ENCODE results near the gene NTNG1. TPM values are rescaled to one million over a fixed set of nuclear protein-coding genes. Genes with fewer than 3 reads are reported as not detected.
A peak's percentile ranks its signal among the peaks of the same experiment; 100 is the strongest.
"Not testable (repeated sequence)": the region's sequence is repeated elsewhere in the genome, so short reads cannot be mapped to it uniquely, and the experiment has no call there.

NTNG1 gene
- 10 to 100 TPM in 1 of 2 donors, 1 to 10 TPM in 1; 6.9 to 26.7 TPM for total RNA-seq
- under 1 TPM; 0.72 to 0.83 TPM for polyA plus RNA-seq
- long read RNA-seq, donor 1, partial matches to known transcripts, result 0 of 1 reads
- long read RNA-seq, donor 1, other reads (novel, unspliced or antisense), result 0 of 1 reads
- long read RNA-seq, donor 2, partial matches to known transcripts, result 5 of 5 reads
- long read RNA-seq, donor 2, other reads (novel, unspliced or antisense), result 0 of 5 reads
- long read RNA-seq, donor 3, full-length matches to known transcripts, result 1 of 8 reads
- long read RNA-seq, donor 3, partial matches to known transcripts, result 7 of 8 reads
- long read RNA-seq, donor 3, other reads (novel, unspliced or antisense), result 0 of 8 reads
- long read RNA-seq, donor 4, partial matches to known transcripts, result 0 of 3 reads
- long read RNA-seq, donor 4, other reads (novel, unspliced or antisense), result 0 of 3 reads
- long read RNA-seq, donor 5, full-length matches to known transcripts, result 2 of 2 reads
- long read RNA-seq, donor 5, partial matches to known transcripts, result 0 of 2 reads
- long read RNA-seq, donor 5, other reads (novel, unspliced or antisense), result 0 of 2 reads

GRCh38 chr1:107140703-107141490, at the start of gene NTNG1:
Gene NTNG1, plus strand, starts transcription at chr1:107141039.
- H3K9me3 ChIP-seq (ENCODE audit: control insufficient read depth in 4 of 4, insufficient read depth in 3 of 4, low read length in 3 of 4), result peaks cover 0 to 4% (median 0%) of the 10 kb centered on the region in 4 donors
- peaks cover 0 to 24% (median 6%) of the 10 kb centered on the region in 5 donors for H3K4me1 ChIP-seq (ENCODE audit: control insufficient read depth in 5 of 5, insufficient read depth in 5 of 5, low read length in 5 of 5)
- WGBS, 2 donors, result 1 to 2% methylated on average over 29 to 79 of the region's 79 CpGs
- H3K4me3 ChIP-seq, result peak within 1 kb of the TSS; percentile 39
- H3K9ac ChIP-seq (ENCODE audit: insufficient read depth in 1 of 2, low read length in 2 of 2), result peak within 1 kb of the TSS in 1 of 2 donors; percentile 88
- H3K27me3 ChIP-seq (ENCODE audit: control insufficient read depth in 3 of 3, insufficient read depth in 3 of 3, low read length in 2 of 3), result peaks cover 2 to 18% (median 4%) of the 10 kb centered on the region in 3 donors
- H3K27ac ChIP-seq (ENCODE audit: low read depth in 1 of 2, low read length in 1 of 2), result no peak within 1 kb of the TSS
- DNase-seq, result peak; percentile 39 to 47 (median 44)
- TF ChIP-seq CTCF (IDR thresholded peaks at IDR 0.05; ENCODE audit: control extremely low read depth, extremely low read depth), result no peak
- H3K36me3 ChIP-seq (ENCODE audit: control insufficient read depth in 4 of 4, insufficient read depth in 4 of 4, low read length in 4 of 4), result no peaks in the 10 kb centered on the region
- ATAC-seq (ENCODE audit: insufficient read depth, low FRiP score), result peak; percentile 51

GRCh38 chr1:107091418-107091817, 49.4 kb upstream of the NTNG1 start:
- H3K9ac ChIP-seq (ENCODE audit: insufficient read depth in 1 of 2, low read length in 2 of 2), result no peak overlapping the region
- ATAC-seq (ENCODE audit: insufficient read depth, low FRiP score), result no peak
- no peak for TF ChIP-seq CTCF (IDR thresholded peaks at IDR 0.05; ENCODE audit: control extremely low read depth, extremely low read depth)
- DNase-seq, result no peak
- peaks cover 0 to 13% (median 0%) of the 10 kb centered on the region in 5 donors for H3K4me1 ChIP-seq (ENCODE audit: control insufficient read depth in 5 of 5, insufficient read depth in 5 of 5, low read length in 5 of 5)
- H3K36me3 ChIP-seq (ENCODE audit: control insufficient read depth in 4 of 4, insufficient read depth in 4 of 4, low read length in 4 of 4), result no peaks in the 10 kb centered on the region
- no peaks in the 10 kb centered on the region for H3K27me3 ChIP-seq (ENCODE audit: control insufficient read depth in 3 of 3, insufficient read depth in 3 of 3, low read length in 2 of 3)
- 92 to 98% methylated on average over 1 of the region's 1 CpG for WGBS, 2 donors
- H3K9me3 ChIP-seq (ENCODE audit: control insufficient read depth in 4 of 4, insufficient read depth in 3 of 4, low read length in 3 of 4), result peaks cover 0 to 3% (median 0%) of the 10 kb centered on the region in 4 donors
- no peak overlapping the region for H3K27ac ChIP-seq (ENCODE audit: low read depth in 1 of 2, low read length in 1 of 2)
- H3K4me3 ChIP-seq, result no peak overlapping the region

- not testable (repeated sequence) for H3K4me3 ChIP-seq; H3K9ac ChIP-seq (ENCODE audit: insufficient read depth in 1 of 2, low read length in 2 of 2); H3K36me3 ChIP-seq (ENCODE audit: control insufficient read depth in 4 of 4, insufficient read depth in 4 of 4, low read length in 4 of 4); H3K27me3 ChIP-seq (ENCODE audit: control insufficient read depth in 3 of 3, insufficient read depth in 3 of 3, low read length in 2 of 3); H3K9me3 ChIP-seq (ENCODE audit: control insufficient read depth in 4 of 4, insufficient read depth in 3 of 4, low read length in 3 of 4); ATAC-seq (ENCODE audit: insufficient read depth, low FRiP score); DNase-seq; H3K27ac ChIP-seq (ENCODE audit: low read depth in 1 of 2, low read length in 1 of 2)
- peaks cover 0 to 13% (median 0%) of the 10 kb centered on the region in 5 donors for H3K4me1 ChIP-seq (ENCODE audit: control insufficient read depth in 5 of 5, insufficient read depth in 5 of 5, low read length in 5 of 5)
- WGBS, 2 donors, result 94 to 96% methylated on average over 1 of the region's 1 CpG
Observed at GRCh38 chr1:107093395-107093794, 47.4 kb upstream of the NTNG1 start.

- no peak for TF ChIP-seq CTCF (IDR thresholded peaks at IDR 0.05; ENCODE audit: control extremely low read depth, extremely low read depth)
- Histone ChIP-seq H3K27me3 (ENCODE audit: control insufficient read depth in 3 of 3, insufficient read depth in 3 of 3, low read length in 2 of 3) (no peaks in the 10 kb centered on the region), H3K9me3 (ENCODE audit: control insufficient read depth in 4 of 4, insufficient read depth in 3 of 4, low read length in 3 of 4) (peaks cover 0 to 3% (median 0%) of the 10 kb centered on the region in 4 donors), H3K9ac (ENCODE audit: insufficient read depth in 1 of 2, low read length in 2 of 2) (no peak overlapping the region), H3K4me3 (no peak overlapping the region), H3K4me1 (ENCODE audit: control insufficient read depth in 5 of 5, insufficient read depth in 5 of 5, low read length in 5 of 5) (peaks cover 0 to 1% (median 0%) of the 10 kb centered on the region in 5 donors), H3K36me3 (ENCODE audit: control insufficient read depth in 4 of 4, insufficient read depth in 4 of 4, low read length in 4 of 4) (no peaks in the 10 kb centered on the region), H3K27ac (ENCODE audit: low read depth in 1 of 2, low read length in 1 of 2) (no peak overlapping the region)
- ATAC-seq (ENCODE audit: insufficient read depth, low FRiP score), result no peak
- no peak for DNase-seq
Observed at GRCh38 chr1:107095647-107096046, 45.2 kb upstream of the NTNG1 start.
